NT2/D1 (cell line): ENCODE data around the gene DHX29.

Experiments used
- SUZ12 ChIP-seq: IDR thresholded peaks from 2 replicates; pipeline ENCODE4 v1.6.1; 2011; ENCODE audit not compliant: insufficient read length, insufficient read depth; ENCODE audit errors: extremely low read depth
- YY1 ChIP-seq: IDR thresholded peaks from 2 replicates; pipeline ENCODE4 v1.6.1; 2011; ENCODE audit not compliant: insufficient read length, insufficient read depth
- ZNF274 ChIP-seq: IDR thresholded peaks from 2 replicates; pipeline ENCODE4 v1.6.1; 2011; ENCODE audit warnings: mild to moderate bottlenecking, low read depth, low read length

- TF ChIP-seq YY1 (no peak), ZNF274 (no peak), SUZ12 (peak; percentile 2)
These were observed 77.3 kb downstream of the DHX29 start for GRCh38 chr5:55230086-55230629.
